Transverse colon (tissue), 4 donors: ENCODE data around the gene EVPL.

Experiments used
- CTCF ChIP-seq, 5 experiments: fragments of 200-600 bp in 3 of 5; fragments of 450-650 bp in 2 of 5; sonication (generic) in 3 of 5; IDR thresholded peaks; 1 replicate in 2 of 5; 2 replicates in 3 of 5; pipeline ENCODE4 v1.5.1; 2016 to 2017; ENCODE audit warnings: antibody characterized with exemption in 5 of 5, inconsistent platforms in 3 of 5, mild to moderate bottlenecking in 2 of 5, moderate library complexity in 1 of 5
- EP300 ChIP-seq: sonication (generic); formaldehyde crosslinking; IDR thresholded peaks from one replicate; pipeline ENCODE4 v1.6.1; 2017; ENCODE audit warnings: antibody characterized with exemption, low read depth
- POLR2A ChIP-seq: fragments of 450-650 bp; IDR thresholded peaks from one replicate; pipeline ENCODE4 v1.6.1; 2016; ENCODE audit warnings: antibody characterized with exemption, mild to moderate bottlenecking, moderate library complexity
- POLR2AphosphoS5 ChIP-seq, 3 donors: sonication (generic); formaldehyde crosslinking; IDR thresholded peaks; one replicate each; pipeline ENCODE4 v1.6.1; 2016; ENCODE audit warnings: antibody characterized with exemption in 3 of 3

GRCh38 chr17:76009969-76010661 is 17.0 kb downstream of the EVPL start:
- no peak for TF ChIP-seq POLR2AphosphoS5 (IDR thresholded peaks at IDR 0.05)
- TF ChIP-seq CTCF (IDR thresholded peaks at IDR 0.05), result no peak
- TF ChIP-seq POLR2A, result no peak
- TF ChIP-seq EP300, result no peak
